ENCODE results near the gene MTMR2. TPM values are rescaled to one million over a fixed set of nuclear protein-coding genes. Genes with fewer than 3 reads are reported as not detected.

Gene MTMR2
- total and polyA plus RNA-seq, 12 donors: 6.9 to 31.6 (median 23.7) TPM

DNA sequence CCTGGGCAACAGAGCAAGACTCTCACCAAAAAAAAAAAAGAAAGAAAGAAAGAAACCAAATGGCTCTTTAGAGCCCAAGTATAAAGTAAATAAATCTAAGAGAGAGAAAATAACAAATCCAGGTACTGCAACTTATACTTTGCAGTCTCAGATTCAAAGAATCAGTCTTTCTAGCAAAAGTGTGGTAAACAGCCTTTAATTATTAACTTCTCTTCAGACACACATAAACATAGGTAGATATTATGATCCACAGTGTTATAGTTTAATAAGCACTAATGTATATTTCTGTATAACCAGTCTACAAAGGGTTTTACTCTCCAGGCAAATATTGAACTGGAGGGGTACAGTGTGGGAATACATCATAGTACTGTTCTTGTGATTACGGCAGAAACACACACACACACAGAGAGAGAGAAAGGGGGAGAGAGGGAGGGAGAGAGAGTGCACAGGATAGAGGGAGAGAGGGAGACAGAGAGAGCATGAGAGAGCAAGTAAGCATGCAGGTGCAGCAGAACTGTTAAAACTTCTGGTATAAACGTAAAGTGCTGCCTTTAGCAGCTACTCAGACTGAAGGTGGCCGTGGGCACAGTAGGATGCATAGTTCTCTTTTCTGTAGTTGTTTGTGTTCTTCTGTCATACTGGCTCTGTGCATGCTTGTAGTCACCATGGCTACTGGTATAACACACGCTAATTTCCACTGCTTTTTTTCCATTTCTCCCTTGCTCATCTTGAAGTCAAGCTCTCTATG lies 32.3 kb downstream of the MTMR2 start:
- no peak for DNase-seq
- intact Hi-C loops (cut with DNase I): no loop called here
- Histone ChIP-seq H3K27me3 (no peaks in the 10 kb centered on the region), H3K27ac (no peak overlapping the region), H3K9me3 (replicated peaks in 1 of 3) (no peaks in the 10 kb centered on the region), H3K4me1 (replicated peaks in 1 of 2) (no peaks in the 10 kb centered on the region), H3K4me3 (no peak overlapping the region), H3K36me3 (replicated peaks in 1 of 2) (peaks cover 0 to 7% of the 10 kb centered on the region in 2 donors)
- no peak for TF ChIP-seq POLR2A (IDR thresholded peaks at IDR 0.05)
- no peak for TF ChIP-seq CTCF (IDR thresholded peaks at IDR 0.05)
- 65 to 78% (median 74%) methylated on average over 4 of the region's 4 CpGs for WGBS, 4 donors

DNA sequence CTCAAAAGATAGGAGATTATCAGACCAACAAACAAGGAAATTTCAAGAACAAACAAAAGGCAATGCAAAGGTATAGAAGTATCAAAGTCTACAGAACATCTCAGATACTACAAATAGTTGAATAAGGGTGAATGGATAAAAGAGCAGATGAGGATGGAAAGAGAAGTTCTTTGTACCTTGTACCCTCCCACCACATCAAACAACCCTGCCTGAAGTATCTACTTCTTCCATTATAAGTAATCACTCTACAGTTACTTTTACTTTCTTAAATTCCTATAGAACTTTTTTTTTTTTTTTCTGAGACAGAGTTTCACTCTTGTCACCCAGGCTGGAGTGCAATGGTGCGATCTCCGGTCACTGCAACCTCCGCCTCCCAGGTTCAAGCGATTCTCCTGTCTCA lies 35.1 kb downstream of the MTMR2 start:
- H3K9me3 ChIP-seq (replicated peaks in 1 of 3): no peaks in the 10 kb centered on the region
- H3K27ac ChIP-seq: no peak overlapping the region
- no peaks in the 10 kb centered on the region for H3K4me1 ChIP-seq (replicated peaks in 1 of 2)
- no peak overlapping the region for H3K4me3 ChIP-seq
- TF ChIP-seq CTCF (IDR thresholded peaks at IDR 0.05) (no peak), POLR2A (IDR thresholded peaks at IDR 0.05) (no peak)
- peaks cover 0 to 11% of the 10 kb centered on the region in 2 donors for H3K36me3 ChIP-seq (replicated peaks in 1 of 2)
- WGBS, 4 donors: 98 to 99% (median 98%) methylated on average over 4 of the region's 4 CpGs
- intact Hi-C loops (cut with DNase I): no loop called here
- no peaks in the 10 kb centered on the region for H3K27me3 ChIP-seq
- no peak for DNase-seq

GRCh38 chr11:95888439-95888838 lies 35.5 kb downstream of the MTMR2 start:
- no peaks in the 10 kb centered on the region for H3K9me3 ChIP-seq (replicated peaks in 1 of 3)
- peaks cover 0 to 11% of the 10 kb centered on the region in 2 donors for H3K36me3 ChIP-seq (replicated peaks in 1 of 2)
- H3K27me3 ChIP-seq: no peaks in the 10 kb centered on the region
- H3K27ac ChIP-seq: no peak overlapping the region
- no peak overlapping the region for H3K4me3 ChIP-seq
- DNase-seq: no peak
- TF ChIP-seq CTCF (IDR thresholded peaks at IDR 0.05): no peak
- no peak for TF ChIP-seq POLR2A (IDR thresholded peaks at IDR 0.05)
- intact Hi-C loops (cut with DNase I): no loop called here
- no peaks in the 10 kb centered on the region for H3K4me1 ChIP-seq (replicated peaks in 1 of 2)

GRCh38 chr11:95886462-95886861 lies 37.4 kb downstream of the MTMR2 start:
- H3K36me3 ChIP-seq (replicated peaks in 1 of 2): peaks cover 0 to 11% of the 10 kb centered on the region in 2 donors
- DNase-seq: no peak
- no peaks in the 10 kb centered on the region for H3K9me3 ChIP-seq (replicated peaks in 1 of 3)
- no peak overlapping the region for H3K4me3 ChIP-seq
- intact Hi-C loops (cut with DNase I): no loop called here
- no peaks in the 10 kb centered on the region for H3K4me1 ChIP-seq (replicated peaks in 1 of 2)
- WGBS, 4 donors: 84 to 95% (median 91%) methylated on average over 1 of the region's 1 CpG
- H3K27ac ChIP-seq: no peak overlapping the region
- TF ChIP-seq POLR2A (IDR thresholded peaks at IDR 0.05) (no peak), CTCF (IDR thresholded peaks at IDR 0.05) (no peak)
- H3K27me3 ChIP-seq: no peaks in the 10 kb centered on the region

Data from adrenal gland (tissue), 12 donors.